Keratinocyte (primary cell): ENCODE results near the gene KANTR. TPM values are rescaled to one million over a fixed set of nuclear protein-coding genes. Genes with fewer than 3 reads are reported as not detected.

Source experiments
- DNase-seq: peaks from one replicate; pipeline ENCODE4 v3.0.0-alpha.2; 2011; ENCODE audit warnings: low read depth, missing footprints, low spot score
- FAIRE-seq: peaks from 2 replicates; lab custom pipeline; 2011; peaks lifted over from hg19 to GRCh38; lab: Jason Lieb, UNC
- H2AFZ ChIP-seq: 2 replicates; pipeline ENCODE4 v1.6.0; 2012; ENCODE audit warnings: low read length, control low read depth, inconsistent platforms; ENCODE audit not compliant: control insufficient read depth
- H3K27ac ChIP-seq: 2 replicates; pipeline ENCODE4 v1.5.1; 2011; ENCODE audit warnings: low read length; ENCODE audit not compliant: control insufficient read depth, insufficient read depth
- H3K27me3 ChIP-seq: 3 replicates; pipeline ENCODE4 v1.6.0; 2011; ENCODE audit warnings: low read length; ENCODE audit not compliant: control insufficient read depth, insufficient read depth; ENCODE audit errors: extremely low read depth
- H3K36me3 ChIP-seq, 2 experiments: 2 replicates in 1 of 2; 3 replicates in 1 of 2; pipeline ENCODE4 v1.5.1; 2011; ENCODE audit warnings: low read length in 2 of 2, mild to moderate bottlenecking in 1 of 2; ENCODE audit not compliant: control insufficient read depth in 2 of 2, insufficient read depth in 2 of 2; ENCODE audit errors: extremely low read depth in 1 of 2
- H3K4me1 ChIP-seq: 3 replicates; pipeline ENCODE4 v1.5.1; 2011; ENCODE audit warnings: low read length; ENCODE audit not compliant: control insufficient read depth, insufficient read depth; ENCODE audit errors: extremely low read depth
- H3K4me2 ChIP-seq: 3 replicates; pipeline ENCODE4 v1.6.0; 2011; ENCODE audit warnings: low read depth, low read length; ENCODE audit not compliant: control insufficient read depth, insufficient read depth; ENCODE audit errors: extremely low read depth
- H3K4me3 ChIP-seq, 3 experiments: fragments of 200-600 bp in 1 of 3; sonication (generic) in 1 of 3; 2 replicates in 2 of 3; 3 replicates in 1 of 3; pipeline ENCODE4 v1.5.1; 2011 to 2016; ENCODE audit warnings: low read length in 3 of 3, mild to moderate bottlenecking in 3 of 3, control low read depth in 2 of 3, inconsistent platforms in 1 of 3, low read depth in 1 of 3, mixed read lengths in 1 of 3, mixed run types in 1 of 3, moderate library complexity in 1 of 3; ENCODE audit not compliant: control insufficient read depth in 2 of 3, insufficient read depth in 2 of 3; ENCODE audit errors: extremely low read depth in 1 of 3
- H3K79me2 ChIP-seq: 2 replicates; pipeline ENCODE4 v1.6.0; 2012; ENCODE audit warnings: low read length; ENCODE audit not compliant: control insufficient read depth, insufficient read depth
- H3K9ac ChIP-seq: 3 replicates; pipeline ENCODE4 v1.6.0; 2011; ENCODE audit warnings: low read length; ENCODE audit not compliant: control insufficient read depth, insufficient read depth; ENCODE audit errors: extremely low read depth
- H3K9me1 ChIP-seq: 3 replicates; pipeline ENCODE4 v1.6.0; 2011; ENCODE audit warnings: low read length; ENCODE audit not compliant: control insufficient read depth, insufficient read depth; ENCODE audit errors: extremely low read depth
- H3K9me3 ChIP-seq: 2 replicates; pipeline ENCODE4 v1.5.1; 2012; ENCODE audit warnings: low read depth, low read length; ENCODE audit not compliant: control insufficient read depth
- H4K20me1 ChIP-seq: 3 replicates; pipeline ENCODE4 v1.6.0; 2011; ENCODE audit warnings: low read length; ENCODE audit not compliant: control insufficient read depth, insufficient read depth; ENCODE audit errors: extremely low read depth
- CTCF ChIP-seq, 3 experiments: IDR thresholded peaks in 1 of 3; conservative IDR thresholded peaks in 1 of 3; optimal IDR thresholded peaks in 1 of 3; 2 replicates in 2 of 3; 3 replicates in 1 of 3; pipeline versions ENCODE3 to v1.5.1; 2011; ENCODE audit warnings: low read length in 3 of 3, mild to moderate bottlenecking in 3 of 3, moderate library complexity in 2 of 3, control low read depth in 1 of 3, inconsistent platforms in 1 of 3; ENCODE audit not compliant: insufficient read depth in 2 of 3; ENCODE audit errors: extremely low read depth in 1 of 3
- EZH2 ChIP-seq: IDR thresholded peaks from one replicate; pipeline ENCODE4 v1.6.1; 2012; ENCODE audit warnings: inconsistent platforms, mild to moderate bottlenecking, low read length, moderate library complexity
- dilution Hi-C: fragments of 300-500 bp; cut with MboI; formaldehyde crosslinking; loops from one replicate; pipeline ENCODE4 v1.7.0; 2020; ENCODE audit warnings: low sequenced_read_pairs; ENCODE audit not compliant: extremely low pct_ligation_motif_present
- polyA plus RNA-seq, 5 experiments: library from polyadenylated mRNA; depleted of rRNA in 3 of 5; stranded (reverse) in 3 of 5; stranded (forward) in 1 of 5; unstranded in 1 of 5; fragments of >200 nt; gene quantifications; 1 replicate in 1 of 5; 2 replicates in 3 of 5; 3 replicates in 1 of 5; pipeline versions ENCODE4 v1.2.1 to v1.2.3, GENCODE V29; 2011 to 2012; ENCODE audit warnings: missing spikeins in 2 of 5, low read depth in 1 of 5, low replicate concordance in 1 of 5

KANTR gene
- polyA plus RNA-seq, 1 donor (not counting 4 experiments of a cell fraction or from before 2014, with no cell fraction given): 3.8 TPM

GRCh38 chrX:53085661-53086229 is 8.2 kb upstream of the KANTR start:
- H3K9me1 ChIP-seq: no peaks in the 10 kb centered on the region
- H3K4me1 ChIP-seq: peaks cover 7% of the 10 kb centered on the region
- dilution Hi-C loops: no loop called here
- H3K9ac ChIP-seq: no peak overlapping the region
- no peak for TF ChIP-seq EZH2
- no peak for TF ChIP-seq CTCF (optimal IDR thresholded peaks at IDR 0.05 in 1 of 3, IDR thresholded peaks at IDR 0.05 in 1 of 3, conservative IDR thresholded peaks at IDR 0.05 in 1 of 3; ENCODE audit: extremely low read depth in 1 of 3, insufficient read depth in 2 of 3, low read length in 3 of 3)
- no peak overlapping the region for H3K27ac ChIP-seq
- H2AFZ ChIP-seq: no peak overlapping the region
- H3K79me2 ChIP-seq: peaks cover 2% of the 10 kb centered on the region
- no peak overlapping the region for H3K4me2 ChIP-seq
- H3K27me3 ChIP-seq: no peaks in the 10 kb centered on the region
- no peak overlapping the region for H3K4me3 ChIP-seq
- no peaks in the 10 kb centered on the region for H3K9me3 ChIP-seq
- DNase-seq (no peak), FAIRE-seq (no peak)
- H4K20me1 ChIP-seq: no peaks in the 10 kb centered on the region
- H3K36me3 ChIP-seq: peaks cover 8 to 10% of the 10 kb centered on the region in 2 experiments

DNA sequence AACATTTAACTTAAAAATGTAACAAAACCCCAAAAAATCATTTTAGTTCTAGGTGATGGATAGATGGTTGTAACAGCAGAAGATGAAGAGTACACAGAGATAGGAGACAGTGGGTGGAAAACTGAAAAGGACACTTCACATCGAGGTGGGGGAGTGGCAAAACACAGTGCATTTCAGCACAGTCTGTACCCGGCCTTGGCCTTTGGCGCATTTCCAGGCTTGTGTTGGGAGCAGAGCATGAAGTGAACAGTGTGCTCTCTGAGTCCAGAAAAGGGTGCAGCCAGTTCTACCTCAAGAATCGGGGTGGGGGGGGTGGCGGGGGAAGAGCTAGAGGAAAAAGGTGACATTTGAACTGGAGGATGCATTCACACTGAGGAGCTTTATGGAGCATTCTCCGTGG is 7.5 kb upstream of the KANTR start:
- Histone ChIP-seq H3K9me3 (no peaks in the 10 kb centered on the region), H3K27me3 (no peaks in the 10 kb centered on the region), H3K36me3 (peaks cover 8 to 10% of the 10 kb centered on the region in 2 experiments), H3K9ac (no peak overlapping the region), H3K4me1 (peaks cover 7% of the 10 kb centered on the region), H3K4me2 (no peak overlapping the region), H3K4me3 (no peak overlapping the region), H3K79me2 (peaks cover 2% of the 10 kb centered on the region), H4K20me1 (no peaks in the 10 kb centered on the region), H3K27ac (no peak overlapping the region), H2AFZ (no peak overlapping the region), H3K9me1 (no peaks in the 10 kb centered on the region)
- FAIRE-seq (no peak), DNase-seq (no peak)
- dilution Hi-C loops: no loop called here
- TF ChIP-seq EZH2: no peak
- TF ChIP-seq CTCF (optimal IDR thresholded peaks at IDR 0.05 in 1 of 3, IDR thresholded peaks at IDR 0.05 in 1 of 3, conservative IDR thresholded peaks at IDR 0.05 in 1 of 3; ENCODE audit: extremely low read depth in 1 of 3, insufficient read depth in 2 of 3, low read length in 3 of 3): no peak
